HG03558 (cell line): Measurements from ENCODE around the gene NUTF2.
"Not testable (repeated sequence)": the region's sequence is repeated elsewhere in the genome, so short reads cannot be mapped to it uniquely, and the experiment has no call there.

ENCODE experiments used
- ATAC-seq: cut with Tn5 transposase; IDR thresholded peaks from one replicate; pipeline ENCODE4 v1.9.1; 2021; ENCODE audit warnings: moderate number of reproducible peaks; ENCODE audit not compliant: unreplicated experiment; ENCODE audit errors: extremely low read depth

Gene NUTF2

DNA sequence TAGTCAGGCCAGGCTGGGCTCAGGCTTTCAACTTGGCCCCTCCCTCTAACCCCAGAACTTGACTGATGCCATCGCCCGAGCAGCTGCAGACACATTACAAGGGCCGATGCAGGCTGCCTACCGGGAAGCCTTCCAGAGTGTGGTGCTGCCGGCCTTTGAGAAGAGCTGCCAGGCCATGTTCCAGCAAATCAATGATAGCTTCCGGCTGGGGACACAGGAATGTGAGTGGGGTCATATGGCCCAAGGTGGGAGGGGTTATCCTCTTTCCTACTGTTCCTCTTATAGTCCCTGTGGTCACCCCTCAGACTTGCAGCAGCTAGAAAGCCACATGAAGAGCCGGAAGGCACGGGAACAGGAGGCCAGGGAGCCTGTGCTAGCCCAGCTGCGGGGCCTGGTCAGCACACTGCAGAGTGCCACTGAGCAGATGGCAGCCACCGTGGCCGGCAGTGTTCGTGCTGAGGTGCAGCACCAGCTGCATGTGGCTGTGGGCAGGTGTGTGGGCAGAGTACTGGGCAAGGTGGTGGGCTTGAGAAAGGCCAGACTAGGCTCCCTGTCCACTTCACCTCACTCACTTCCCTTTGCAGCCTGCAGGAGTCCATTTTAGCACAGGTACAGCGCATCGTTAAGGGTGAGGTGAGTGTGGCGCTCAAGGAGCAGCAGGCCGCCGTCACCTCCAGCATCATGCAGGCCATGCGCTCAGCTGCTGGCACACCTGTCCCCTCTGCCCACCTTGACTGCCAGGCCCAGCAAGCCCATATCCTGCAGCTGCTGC, 35.8 kb downstream of the NUTF2 start:
- ATAC-seq = no peak

DNA sequence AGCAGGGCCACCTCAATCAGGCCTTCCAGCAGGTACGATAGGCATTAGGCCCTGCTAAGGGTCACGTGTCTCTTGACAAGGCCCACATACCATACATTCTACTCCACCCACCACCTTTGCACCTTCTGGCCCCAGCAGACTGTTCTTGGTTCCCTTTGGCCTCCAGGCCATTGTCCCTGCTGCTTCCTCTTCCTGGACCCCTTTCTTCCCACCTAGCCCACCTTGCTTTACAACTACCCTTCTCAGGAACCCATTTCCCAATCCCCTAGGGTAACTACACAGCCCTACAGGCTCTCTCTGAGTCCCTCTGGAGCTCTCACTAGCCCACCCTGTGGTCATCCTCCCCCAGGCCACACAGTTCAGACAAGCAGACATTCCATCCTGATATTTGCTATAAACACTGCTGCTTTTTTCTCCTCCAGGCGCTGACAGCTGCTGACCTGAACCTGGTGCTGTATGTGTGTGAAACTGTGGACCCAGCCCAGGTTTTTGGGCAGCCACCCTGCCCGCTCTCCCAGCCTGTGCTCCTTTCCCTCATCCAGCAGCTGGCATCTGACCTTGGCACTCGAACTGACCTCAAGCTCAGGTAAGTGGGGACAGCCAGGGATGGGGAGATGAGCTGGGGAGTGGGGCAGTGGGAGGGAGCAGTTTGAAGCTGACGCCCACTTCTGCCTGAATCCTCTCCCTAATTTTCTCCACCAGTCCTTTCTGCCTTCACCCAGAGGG, 36.6 kb downstream of the NUTF2 start:
- no peak for ATAC-seq

DNA sequence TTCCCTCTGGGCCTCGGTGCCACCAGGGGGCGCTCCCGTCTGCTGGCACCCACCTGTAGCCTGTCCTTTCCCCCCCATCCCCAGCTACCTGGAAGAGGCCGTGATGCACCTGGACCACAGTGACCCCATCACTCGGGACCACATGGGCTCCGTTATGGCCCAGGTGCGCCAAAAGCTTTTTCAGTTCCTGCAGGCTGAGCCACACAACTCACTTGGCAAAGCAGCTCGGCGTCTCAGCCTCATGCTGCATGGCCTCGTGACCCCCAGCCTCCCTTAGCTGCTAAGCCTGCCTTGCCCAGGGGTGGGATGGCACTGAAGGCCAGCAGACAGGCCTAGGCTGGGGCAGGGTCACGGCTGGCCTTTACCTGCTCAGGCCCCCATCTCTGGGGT, 37.1 kb downstream of the NUTF2 start:
- no peak for ATAC-seq

DNA sequence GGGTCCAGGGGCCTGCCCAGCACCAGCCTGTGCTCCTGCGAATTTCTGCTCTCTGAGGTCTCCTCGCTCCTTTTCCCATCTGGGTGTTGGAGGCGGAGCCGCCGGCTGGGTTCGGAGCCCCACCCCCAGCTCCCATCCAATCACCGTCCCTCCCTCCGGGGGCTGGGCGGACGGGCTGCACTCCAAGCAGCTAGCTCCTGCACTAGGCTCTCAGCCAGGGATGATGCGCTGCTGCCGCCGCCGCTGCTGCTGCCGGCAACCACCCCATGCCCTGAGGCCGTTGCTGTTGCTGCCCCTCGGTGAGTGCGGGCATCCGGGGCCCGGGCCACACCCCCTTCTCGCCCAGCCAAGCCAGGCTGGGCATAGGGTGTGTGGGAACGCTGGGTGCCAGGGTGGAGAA, 38.0 kb downstream of the NUTF2 start, which contains the start of gene NRN1L:
Gene NRN1L, plus strand, starts transcription at position 202 of the 400 bp plus-strand sequence. Its CDS starts 19 bp downstream, at position 221.
- ATAC-seq = no peak

DNA sequence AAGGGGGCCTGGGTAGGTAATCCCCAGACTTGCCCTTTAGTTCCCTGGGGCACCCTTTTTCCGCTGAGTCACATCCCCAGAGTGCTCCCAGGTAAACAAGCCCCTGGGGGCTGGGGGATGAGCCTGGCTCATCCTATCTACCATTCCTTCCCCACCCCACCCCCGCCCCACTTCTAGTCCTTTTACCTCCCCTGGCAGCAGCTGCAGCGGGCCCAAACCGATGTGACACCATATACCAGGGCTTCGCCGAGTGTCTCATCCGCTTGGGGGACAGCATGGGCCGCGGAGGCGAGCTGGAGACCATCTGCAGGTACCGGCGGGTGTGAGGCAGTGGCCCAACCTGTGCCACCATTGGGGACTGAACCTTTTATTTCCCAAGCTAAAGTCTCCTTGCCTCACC, 38.8 kb downstream of the NUTF2 start:
- no peak for ATAC-seq

DNA sequence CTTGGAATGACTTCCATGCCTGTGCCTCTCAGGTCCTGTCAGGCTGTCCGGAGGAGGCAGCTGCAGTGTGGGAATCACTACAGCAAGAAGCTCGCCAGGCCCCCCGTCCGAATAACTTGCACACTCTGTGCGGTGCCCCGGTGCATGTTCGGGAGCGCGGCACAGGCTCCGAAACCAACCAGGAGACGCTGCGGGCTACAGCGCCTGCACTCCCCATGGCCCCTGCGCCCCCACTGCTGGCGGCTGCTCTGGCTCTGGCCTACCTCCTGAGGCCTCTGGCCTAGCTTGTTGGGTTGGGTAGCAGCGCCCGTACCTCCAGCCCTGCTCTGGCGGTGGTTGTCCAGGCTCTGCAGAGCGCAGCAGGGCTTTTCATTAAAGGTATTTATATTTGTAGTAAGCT, 39.2 kb downstream of the NUTF2 start:
- no peak for ATAC-seq

DNA sequence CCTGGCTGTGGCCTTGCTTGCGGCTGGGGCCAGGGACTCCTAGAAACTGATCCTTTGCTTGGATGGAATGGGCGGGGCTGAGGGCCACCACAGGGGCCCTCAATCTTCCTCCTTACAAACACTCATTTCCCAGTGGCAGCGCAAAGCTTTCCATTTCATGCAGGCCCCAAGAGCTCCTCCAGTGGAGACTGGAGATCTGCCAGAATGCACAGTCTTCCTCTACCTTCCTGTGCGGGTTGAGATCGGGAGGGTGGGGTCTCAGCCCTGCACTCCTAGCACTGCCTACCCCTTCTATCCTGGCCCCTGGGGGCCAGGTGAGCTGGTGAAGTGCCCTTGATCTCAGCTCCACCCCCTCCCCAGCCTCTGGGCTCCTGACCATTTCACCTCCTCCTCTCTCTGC, 39.7 kb downstream of the NUTF2 start:
- ATAC-seq = no peak

DNA sequence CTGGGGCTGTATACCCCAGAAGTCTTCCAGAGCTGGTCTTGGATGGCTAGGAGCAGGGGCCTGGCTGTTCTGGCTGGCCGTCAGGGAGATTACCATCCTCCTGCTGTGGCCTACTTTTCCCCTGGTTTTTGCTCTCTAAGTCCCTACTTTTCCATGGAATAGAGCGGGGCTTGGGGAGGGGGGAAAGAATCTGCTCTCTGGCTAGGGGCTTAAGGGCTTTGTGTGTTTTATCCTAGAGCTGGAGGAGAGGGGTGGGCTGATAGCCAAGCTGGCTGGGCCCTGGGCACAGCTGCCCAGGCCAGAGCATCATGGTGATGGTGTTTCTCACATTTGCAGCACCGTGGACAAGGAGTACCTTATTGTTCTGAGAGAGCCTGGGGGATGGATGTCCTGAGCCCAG, 41.6 kb downstream of the NUTF2 start:
- no peak for ATAC-seq

DNA sequence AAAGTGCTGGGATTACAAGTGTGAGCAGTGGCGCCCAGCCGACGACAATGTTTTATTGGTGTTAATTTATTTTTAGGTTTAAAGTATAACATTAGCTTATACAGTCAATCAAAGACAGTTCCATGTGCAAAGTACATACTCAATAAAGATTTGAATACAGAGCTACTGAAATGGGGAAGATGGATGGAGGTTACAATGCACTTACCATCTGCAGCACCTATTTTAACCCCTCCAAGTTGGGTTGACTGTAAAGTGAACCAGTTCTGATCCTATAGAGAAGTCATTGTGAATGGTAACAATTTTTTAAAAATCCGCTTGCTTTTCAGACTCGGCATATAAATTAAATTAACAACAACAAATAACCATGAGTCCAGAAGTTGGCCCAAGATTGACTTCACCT, 45.6 kb downstream of the NUTF2 start:
- ATAC-seq = no peak

DNA sequence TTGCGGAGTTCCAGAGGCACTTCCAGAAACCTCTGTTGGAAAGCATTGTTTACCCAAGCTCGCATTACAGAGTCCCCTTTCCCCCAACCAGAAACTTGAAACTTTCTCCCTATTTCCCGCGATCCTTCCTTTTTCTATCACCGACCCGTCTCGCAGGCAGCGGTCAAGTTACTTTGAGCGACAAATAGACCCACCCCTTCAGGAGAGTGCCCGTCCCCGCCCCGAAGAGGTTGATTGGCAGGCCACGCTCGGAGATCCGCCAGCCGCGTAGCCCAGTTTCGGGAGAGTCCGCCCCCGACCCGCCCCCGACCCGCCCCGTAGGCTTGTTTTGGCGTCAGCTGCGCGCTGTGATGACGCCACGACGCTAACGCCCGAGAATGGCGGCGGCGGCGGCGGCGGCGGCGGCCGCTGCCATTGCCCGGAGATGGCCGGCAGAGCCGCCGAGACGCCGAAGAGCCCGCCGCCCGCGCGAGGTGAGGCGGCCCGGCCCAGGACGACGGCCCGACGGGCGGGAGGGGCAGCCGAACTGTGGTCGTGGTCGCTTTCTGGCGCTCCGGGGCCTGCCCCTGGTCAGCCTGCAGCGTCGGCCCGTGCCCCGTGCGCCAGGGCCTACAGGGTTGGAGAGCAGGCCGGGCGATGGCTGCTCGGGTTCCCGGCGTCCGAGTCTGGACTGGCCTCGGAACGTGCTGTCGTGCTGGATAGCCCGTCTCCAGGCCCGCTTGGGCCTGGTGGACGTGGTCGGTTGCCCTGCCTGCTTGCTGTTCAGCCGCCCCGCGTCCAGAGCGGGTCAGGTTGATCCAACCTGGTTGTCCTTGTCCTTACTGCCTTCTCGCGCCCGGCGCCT, 46.4 kb downstream of the NUTF2 start, which contains the start of gene PSKH1:
Gene PSKH1, plus strand, starts transcription at position 356 of the 844 bp plus-strand sequence. CDS start 15,496 bp downstream, outside the sequence.
- ATAC-seq = no peak

DNA sequence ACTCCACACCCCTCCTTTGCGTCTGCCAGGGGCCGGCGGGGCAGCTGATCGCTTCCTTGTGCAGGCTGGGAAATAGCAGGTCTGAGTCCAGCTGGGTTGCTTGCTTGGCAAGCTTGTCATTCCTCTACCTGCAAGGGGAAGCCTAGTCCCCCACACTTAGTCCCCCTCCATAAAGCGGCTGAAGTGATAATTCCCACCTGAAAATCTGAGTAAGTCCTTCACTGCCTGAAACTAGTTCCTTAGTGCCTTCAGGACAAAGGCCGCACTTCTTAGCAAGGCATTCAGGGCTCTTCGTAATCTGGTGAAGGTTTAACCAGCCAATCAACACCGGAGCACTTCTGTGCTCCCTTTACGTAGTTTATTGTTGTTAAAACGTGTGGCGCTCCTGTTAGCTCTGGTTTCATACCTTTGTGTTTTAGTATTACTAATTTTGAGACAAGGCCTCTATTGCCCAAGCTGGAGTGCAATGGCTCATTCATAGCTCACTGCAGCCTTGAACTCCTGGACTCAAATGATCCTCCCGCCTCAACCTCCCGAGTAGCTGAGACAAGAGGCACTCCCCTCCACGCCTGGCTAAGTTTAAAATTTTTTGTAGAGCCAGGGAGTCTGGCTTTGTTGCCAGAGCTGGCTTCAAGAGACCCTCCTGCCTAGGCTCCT, 47.1 kb downstream of the NUTF2 start:
- ATAC-seq = no peak

DNA sequence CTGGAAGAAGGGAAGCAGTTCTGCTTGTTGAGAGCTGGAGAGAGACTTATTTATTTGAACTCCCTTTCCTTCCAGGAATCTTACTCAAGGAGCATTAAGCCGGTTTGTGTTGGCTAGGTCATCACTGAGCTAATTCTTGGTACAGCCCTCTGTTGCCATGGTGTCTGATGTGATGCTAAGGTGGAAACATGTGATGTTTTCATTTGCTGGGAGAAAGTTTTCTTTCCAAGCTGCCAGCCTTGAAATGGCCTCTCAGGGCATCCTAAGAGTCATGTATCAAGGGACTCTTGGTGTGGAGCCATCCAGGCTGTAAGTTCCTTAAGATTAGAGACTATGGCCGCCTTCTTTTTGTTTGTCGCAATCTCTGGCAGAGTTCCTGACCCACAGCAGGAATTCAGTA, 50.5 kb downstream of the NUTF2 start:
- no peak for ATAC-seq

DNA sequence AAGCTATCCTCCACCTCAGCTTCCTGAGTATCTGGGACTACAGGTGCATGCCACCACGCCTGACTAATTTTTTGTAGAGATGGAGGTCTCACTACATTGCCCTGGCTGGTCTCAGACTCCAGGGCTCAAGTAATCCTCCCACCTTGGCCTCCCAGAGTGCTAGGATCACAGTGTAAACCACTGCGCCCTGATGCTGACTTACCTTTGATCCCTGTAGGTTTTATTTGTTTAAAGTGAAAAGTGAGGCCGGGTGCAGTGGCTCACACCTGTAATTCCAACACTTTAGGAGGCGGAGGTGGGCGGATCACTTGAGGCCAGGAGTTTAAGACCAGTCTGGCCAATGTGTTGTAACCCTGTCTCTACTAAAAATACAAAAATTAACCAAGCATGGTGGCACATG, 55.0 kb downstream of the NUTF2 start:
- ATAC-seq = no peak

DNA sequence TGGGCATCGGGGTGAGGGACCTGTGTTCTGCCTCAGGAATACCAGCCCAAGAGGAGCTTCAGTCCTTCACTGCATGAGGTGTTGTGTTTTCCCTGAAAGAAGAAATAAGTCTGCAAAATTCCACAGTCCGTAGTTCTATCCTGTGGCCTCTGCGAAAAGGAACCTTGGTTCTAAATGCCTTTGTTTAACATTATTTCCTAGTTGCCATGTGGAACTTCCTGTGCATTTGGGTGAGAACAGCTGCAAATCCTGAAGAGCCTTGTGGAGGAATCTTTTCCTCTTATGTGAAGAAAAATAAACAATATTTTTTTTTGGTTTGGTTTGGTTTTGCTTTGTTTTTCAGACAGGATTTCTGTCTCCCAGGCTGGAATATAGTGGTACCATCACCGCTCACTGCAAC, 56.1 kb downstream of the NUTF2 start:
- ATAC-seq = no peak

DNA sequence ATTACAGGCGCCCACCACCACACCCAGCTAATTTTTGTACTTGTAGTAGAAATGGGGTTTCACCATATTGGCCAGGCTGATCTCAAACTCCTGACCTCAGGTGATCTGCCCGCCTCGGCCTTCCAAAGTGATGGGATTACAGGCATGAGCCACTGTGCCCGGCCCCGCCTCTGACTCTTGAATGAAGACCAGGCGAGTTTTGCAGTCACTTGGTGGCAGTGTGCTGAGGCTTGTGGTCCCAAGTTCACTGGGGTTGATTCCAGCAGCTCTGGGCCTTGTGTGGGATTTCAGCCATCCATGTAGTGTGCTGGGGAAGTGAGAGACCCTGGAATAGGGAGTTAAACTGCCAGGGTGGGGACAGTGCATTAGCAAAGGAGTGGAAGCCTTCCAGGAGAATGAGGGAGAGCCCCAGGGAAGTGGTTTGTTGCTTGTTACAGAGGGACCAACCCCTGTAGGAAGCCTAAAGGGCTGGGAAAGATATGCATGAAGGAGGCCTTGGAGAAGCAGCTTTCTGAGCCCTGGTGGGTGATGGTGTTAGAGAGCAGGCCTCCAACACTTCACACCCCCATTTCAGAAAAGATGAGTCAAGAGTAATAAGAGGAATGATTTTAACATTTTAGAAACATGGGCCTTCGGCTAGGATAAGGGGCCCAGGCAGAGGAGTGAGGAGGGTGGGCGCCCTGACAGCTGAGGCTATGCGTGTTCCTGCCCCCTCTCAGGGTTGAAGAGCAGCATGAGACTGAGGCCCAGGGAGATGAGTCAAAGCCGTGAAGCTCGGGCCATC, 60.9 kb downstream of the NUTF2 start:
- ATAC-seq = no peak

DNA sequence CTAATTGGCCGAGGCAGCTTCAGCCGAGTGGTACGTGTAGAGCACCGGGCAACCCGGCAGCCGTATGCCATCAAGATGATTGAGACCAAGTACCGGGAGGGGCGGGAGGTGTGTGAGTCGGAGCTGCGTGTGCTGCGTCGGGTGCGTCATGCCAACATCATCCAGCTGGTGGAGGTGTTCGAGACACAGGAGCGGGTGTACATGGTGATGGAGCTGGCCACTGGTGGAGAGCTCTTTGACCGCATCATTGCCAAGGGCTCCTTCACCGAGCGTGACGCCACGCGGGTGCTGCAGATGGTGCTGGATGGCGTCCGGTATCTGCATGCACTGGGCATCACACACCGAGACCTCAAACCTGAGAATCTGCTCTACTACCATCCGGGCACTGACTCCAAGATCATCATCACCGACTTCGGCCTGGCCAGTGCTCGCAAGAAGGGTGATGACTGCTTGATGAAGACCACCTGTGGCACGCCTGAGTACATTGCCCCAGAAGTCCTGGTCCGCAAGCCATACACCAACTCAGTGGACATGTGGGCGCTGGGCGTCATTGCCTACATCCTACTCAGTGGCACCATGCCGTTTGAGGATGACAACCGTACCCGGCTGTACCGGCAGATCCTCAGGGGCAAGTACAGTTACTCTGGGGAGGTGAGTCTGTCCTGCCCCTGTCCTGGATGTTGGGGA, 62.5 kb downstream of the NUTF2 start:
- ATAC-seq = no peak

DNA sequence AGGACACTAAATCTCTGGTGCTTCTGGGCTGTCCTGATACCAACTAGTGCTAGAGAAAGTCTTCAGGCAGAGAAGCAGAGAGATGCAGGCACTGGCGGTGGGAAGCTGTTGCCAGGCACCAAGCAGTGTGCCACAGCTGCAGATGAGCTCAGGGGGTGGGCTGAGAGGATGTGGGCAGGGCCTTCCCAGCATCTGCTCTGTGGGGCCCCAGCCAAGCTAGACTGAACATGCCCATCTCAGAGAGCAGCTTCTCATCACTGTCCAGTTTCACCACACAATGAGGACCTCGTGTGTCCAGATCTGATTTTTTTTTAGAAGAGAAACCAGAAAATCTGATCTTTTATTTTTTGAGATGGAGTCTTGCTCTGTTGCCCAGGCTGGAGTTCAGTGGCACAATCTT, 63.4 kb downstream of the NUTF2 start:
- ATAC-seq = no peak

DNA sequence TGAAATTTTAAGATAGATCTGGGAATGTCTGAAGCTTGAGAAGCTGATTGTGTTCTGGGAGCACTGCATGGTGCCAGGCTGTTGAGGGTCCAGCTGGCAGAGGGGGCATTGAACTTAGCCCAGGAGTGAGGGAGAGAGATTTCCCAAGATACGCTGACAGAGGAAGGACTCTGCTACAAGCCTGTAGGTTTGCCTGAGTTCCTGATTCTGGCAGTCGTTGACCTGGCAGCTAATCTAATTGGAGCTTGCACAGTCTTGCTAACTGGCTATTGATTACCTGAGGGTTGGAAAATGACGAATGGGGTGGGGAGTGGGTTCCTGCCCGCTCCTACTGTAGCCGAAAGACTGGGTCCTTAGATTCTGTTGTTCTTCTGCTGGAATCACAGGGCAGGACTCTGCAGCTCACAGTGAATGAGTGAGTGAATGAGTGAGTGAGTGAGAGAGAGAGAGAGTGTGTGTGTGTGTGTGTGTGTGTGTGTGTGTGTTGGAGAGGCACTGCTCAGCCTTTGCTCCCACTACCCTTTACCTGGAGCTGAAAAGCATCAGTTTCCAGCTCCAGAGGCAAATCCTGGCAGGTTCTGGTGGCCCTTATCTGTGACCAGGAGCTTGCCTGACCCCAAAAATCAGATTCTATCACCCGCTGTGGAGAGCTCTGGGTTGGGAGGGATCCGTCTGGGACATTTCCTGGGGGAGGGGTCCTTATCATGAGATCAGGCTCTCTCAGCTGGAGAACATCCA, 68.2 kb downstream of the NUTF2 start:
- ATAC-seq = no peak

DNA sequence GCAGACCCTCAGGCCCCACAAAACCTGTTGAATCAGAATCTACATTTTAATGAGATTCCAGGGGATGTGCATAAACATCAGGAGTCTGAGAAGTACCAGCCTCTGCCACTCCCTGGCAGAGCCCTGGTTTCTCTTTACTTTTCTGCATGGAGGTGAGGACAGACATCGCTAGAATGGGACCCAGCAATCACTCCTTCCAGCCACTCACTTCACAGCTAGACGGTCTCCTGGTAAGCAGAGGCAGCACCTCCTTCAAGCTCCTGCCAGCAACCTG, 68.7 kb downstream of the NUTF2 start:
- not testable (repeated sequence) for ATAC-seq
